Ovary (tissue), 3 donors: ENCODE data around the gene GRIN3A.

Experiments
- EP300 ChIP-seq: sonication (generic); formaldehyde crosslinking; IDR thresholded peaks from one replicate; pipeline ENCODE4 v1.6.1; 2017; ENCODE audit warnings: antibody characterized with exemption
- POLR2A ChIP-seq: fragments of 450-650 bp; IDR thresholded peaks from one replicate; pipeline ENCODE4 v1.6.1; 2017; ENCODE audit warnings: antibody characterized with exemption, mild to moderate bottlenecking, moderate library complexity
- TF ChIP-seq, protein P1 (sequence below), 3 donors: fragments of 450-650 bp in 2 of 3; fragments of 200-600 bp in 1 of 3; IDR thresholded peaks; one replicate each; pipeline versions ENCODE4 v1.5.1 to v1.8.0; 2016 to 2022; ENCODE audit warnings: antibody characterized with exemption in 3 of 3, mild to moderate bottlenecking in 1 of 3
- donor health status: DM: no; HTN: no; CAD: no.

GRCh38 chr9:101716629-101717028, 21.8 kb downstream of the GRIN3A start:
- TF ChIP-seq, protein P1, sequence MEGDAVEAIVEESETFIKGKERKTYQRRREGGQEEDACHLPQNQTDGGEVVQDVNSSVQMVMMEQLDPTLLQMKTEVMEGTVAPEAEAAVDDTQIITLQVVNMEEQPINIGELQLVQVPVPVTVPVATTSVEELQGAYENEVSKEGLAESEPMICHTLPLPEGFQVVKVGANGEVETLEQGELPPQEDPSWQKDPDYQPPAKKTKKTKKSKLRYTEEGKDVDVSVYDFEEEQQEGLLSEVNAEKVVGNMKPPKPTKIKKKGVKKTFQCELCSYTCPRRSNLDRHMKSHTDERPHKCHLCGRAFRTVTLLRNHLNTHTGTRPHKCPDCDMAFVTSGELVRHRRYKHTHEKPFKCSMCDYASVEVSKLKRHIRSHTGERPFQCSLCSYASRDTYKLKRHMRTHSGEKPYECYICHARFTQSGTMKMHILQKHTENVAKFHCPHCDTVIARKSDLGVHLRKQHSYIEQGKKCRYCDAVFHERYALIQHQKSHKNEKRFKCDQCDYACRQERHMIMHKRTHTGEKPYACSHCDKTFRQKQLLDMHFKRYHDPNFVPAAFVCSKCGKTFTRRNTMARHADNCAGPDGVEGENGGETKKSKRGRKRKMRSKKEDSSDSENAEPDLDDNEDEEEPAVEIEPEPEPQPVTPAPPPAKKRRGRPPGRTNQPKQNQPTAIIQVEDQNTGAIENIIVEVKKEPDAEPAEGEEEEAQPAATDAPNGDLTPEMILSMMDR (IDR thresholded peaks at IDR 0.05): no peak
- TF ChIP-seq POLR2A (no peak), EP300 (no peak)
